ENCODE results near the gene HCN1. TPM values are rescaled to one million over a fixed set of nuclear protein-coding genes. Genes with fewer than 3 reads are reported as not detected.
"Not testable (repeated sequence)": the region's sequence is repeated elsewhere in the genome, so short reads cannot be mapped to it uniquely, and the experiment has no call there.

Gene HCN1
- total RNA-seq, 2 donors from 2014 or later: 5.6 to 8.0 TPM

- DNase-seq (no peak), ATAC-seq (no peak)
- intact Hi-C loops (cut with DNase I): no loop called here
Measured at GRCh38 chr5:45491368-45491767, 204.8 kb downstream of the HCN1 start.

GRCh38 chr5:45484781-45485180 is 211.4 kb downstream of the HCN1 start:
- ATAC-seq (no peak), DNase-seq (no peak)
- intact Hi-C loops (cut with DNase I): no loop called here

GRCh38 chr5:45454114-45454513 is 242.1 kb downstream of the HCN1 start:
- peak; percentile 95 for ATAC-seq
- no peak for DNase-seq
- intact Hi-C loops (cut with DNase I): no loop called here

GRCh38 chr5:45444856-45445255 is 251.3 kb downstream of the HCN1 start:
- ATAC-seq; DNase-seq; intact Hi-C loops (cut with DNase I): not testable (repeated sequence)

GRCh38 chr5:45440466-45440865 is 255.7 kb downstream of the HCN1 start:
- intact Hi-C loops (cut with DNase I): no loop called here
- no peak for ATAC-seq
- DNase-seq: no peak

- ATAC-seq (no peak), DNase-seq (no peak)
- intact Hi-C loops (cut with DNase I): no loop called here
Measured at GRCh38 chr5:45437752-45438151, 258.4 kb downstream of the HCN1 start.

GRCh38 chr5:45417285-45417998 is 278.7 kb downstream of the HCN1 start:
- intact Hi-C loops (cut with DNase I): no loop called here
- ATAC-seq: no peak
- DNase-seq: no peak

GRCh38 chr5:45414620-45415573 is 281.3 kb downstream of the HCN1 start:
- DNase-seq (no peak), ATAC-seq (no peak)
- intact Hi-C loops (cut with DNase I): no loop called here

- no peak for ATAC-seq
- intact Hi-C loops (cut with DNase I): no loop called here
Measured at GRCh38 chr5:45411971-45412612, 284.1 kb downstream of the HCN1 start.

GRCh38 chr5:45410304-45410995 is 285.7 kb downstream of the HCN1 start:
- DNase-seq (no peak), ATAC-seq (no peak)
- intact Hi-C loops (cut with DNase I): no loop called here

More at GRCh38 chr5:45411971-45412612, 284.1 kb downstream of the HCN1 start:
- DNase-seq: no peak

- intact Hi-C loops (cut with DNase I): no loop called here
- ATAC-seq (no peak), DNase-seq (no peak)
Measured at GRCh38 chr5:45408067-45408466, 288.1 kb downstream of the HCN1 start.

- intact Hi-C loops (cut with DNase I): no loop called here
- ATAC-seq: no peak
- DNase-seq: no peak
Measured at GRCh38 chr5:45402804-45403455, 293.2 kb downstream of the HCN1 start.

GRCh38 chr5:45399041-45399440 is 297.1 kb downstream of the HCN1 start:
- no peak for DNase-seq
- intact Hi-C loops (cut with DNase I): no loop called here
- ATAC-seq: no peak

- intact Hi-C loops (cut with DNase I): no loop called here
- peak in 1 of 2 donors; percentile 65 for ATAC-seq
- DNase-seq: no peak
Measured at GRCh38 chr5:45385321-45386058, 310.7 kb downstream of the HCN1 start.

GRCh38 chr5:45383985-45384384 is 312.2 kb downstream of the HCN1 start:
- ATAC-seq (no peak), DNase-seq (no peak)
- intact Hi-C loops (cut with DNase I): no loop called here

GRCh38 chr5:45382583-45382982 is 313.6 kb downstream of the HCN1 start:
- ATAC-seq: no peak
- intact Hi-C loops (cut with DNase I): no loop called here

GRCh38 chr5:45376417-45376816 is 319.8 kb downstream of the HCN1 start:
- ATAC-seq (no peak), DNase-seq (no peak)
- intact Hi-C loops (cut with DNase I): no loop called here

More at GRCh38 chr5:45382583-45382982, 313.6 kb downstream of the HCN1 start:
- no peak for DNase-seq

GRCh38 chr5:45372629-45373028 is 323.6 kb downstream of the HCN1 start:
- DNase-seq (no peak), ATAC-seq (no peak)
- intact Hi-C loops (cut with DNase I): no loop called here
